NCI-H2081 (cell line): ENCODE measurements around the gene TRIM54.
"Not testable (repeated sequence)": the region's sequence is repeated elsewhere in the genome, so short reads cannot be mapped to it uniquely, and the experiment has no call there.

Experiments
- DNase-seq, 2 experiments: peaks; one replicate each; lab custom pipeline; 2025; lab: John Stamatoyannopoulos, UW

TRIM54 gene

DNA sequence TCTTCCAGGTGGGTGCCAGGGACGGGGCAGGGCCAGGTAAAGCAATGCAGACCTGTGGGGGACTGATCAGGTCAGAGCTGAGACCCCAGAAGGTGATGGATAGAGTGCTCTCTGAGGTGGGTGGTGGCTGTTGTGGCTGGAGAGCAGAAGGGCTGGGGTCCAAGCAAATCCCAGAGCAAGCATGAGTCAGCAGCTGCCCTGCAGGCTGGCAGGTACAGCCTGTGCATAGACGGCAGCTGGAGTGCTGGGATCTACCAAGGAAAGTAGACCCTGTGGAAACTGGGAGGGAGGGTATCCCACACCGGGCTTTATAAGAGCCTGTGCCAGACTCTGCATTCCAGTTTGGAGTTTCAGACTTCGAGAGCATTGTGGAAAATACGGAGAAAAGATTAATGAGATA is 663 bp downstream of the TRIM54 start:
- DNase-seq: no peak

- no peak for DNase-seq
Measured at GRCh38 chr2:27284996-27285395, 2.8 kb downstream of the TRIM54 start.

- DNase-seq: no peak
Measured at GRCh38 chr2:27285481-27285880, 3.3 kb downstream of the TRIM54 start.

DNA sequence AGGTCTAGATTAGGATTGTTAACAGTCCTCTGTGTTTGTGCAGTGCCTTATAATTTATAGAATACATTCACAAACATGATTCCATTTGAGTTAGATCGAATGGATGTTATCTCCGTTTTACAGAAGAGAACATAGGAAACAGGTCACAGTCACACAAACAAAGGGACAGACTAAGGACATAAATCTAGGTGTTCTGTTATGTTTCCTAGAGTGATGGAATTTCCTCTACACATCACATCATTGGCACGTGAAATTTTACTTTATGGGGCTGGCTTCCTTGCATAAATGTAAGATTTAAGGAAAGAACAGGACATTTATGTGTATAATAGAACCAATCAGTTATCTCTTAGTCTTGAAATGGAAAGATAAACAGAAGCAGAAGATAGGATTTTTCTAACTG is 6.4 kb downstream of the TRIM54 start:
- no peak for DNase-seq

- no peak for DNase-seq
Measured at GRCh38 chr2:27290549-27290948, 8.3 kb downstream of the TRIM54 start.

DNA sequence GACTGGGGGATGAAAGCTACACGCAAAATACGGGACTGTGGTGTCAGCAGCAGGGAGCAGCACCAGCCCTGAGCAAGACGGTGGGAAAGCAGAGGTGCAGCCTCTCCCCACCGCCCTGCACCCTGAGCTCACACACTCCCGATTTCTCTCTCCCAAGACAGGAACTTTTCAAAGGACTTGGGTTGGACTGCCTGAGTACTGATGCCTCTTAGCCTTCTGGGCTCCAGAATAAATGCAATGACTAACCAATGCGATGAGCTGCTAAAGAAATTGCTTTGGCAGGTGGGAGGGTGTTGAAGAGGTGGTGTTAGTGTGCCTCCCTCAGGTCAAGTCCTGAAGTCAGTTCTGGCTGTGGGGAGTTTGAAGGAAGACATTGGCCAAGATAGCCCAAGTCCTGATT is 9.6 kb downstream of the TRIM54 start:
- DNase-seq: no peak

GRCh38 chr2:27294928-27295327 is 12.7 kb downstream of the TRIM54 start:
- no peak for DNase-seq

- DNase-seq: no peak
Measured at GRCh38 chr2:27296481-27296880, 14.3 kb downstream of the TRIM54 start.

DNA sequence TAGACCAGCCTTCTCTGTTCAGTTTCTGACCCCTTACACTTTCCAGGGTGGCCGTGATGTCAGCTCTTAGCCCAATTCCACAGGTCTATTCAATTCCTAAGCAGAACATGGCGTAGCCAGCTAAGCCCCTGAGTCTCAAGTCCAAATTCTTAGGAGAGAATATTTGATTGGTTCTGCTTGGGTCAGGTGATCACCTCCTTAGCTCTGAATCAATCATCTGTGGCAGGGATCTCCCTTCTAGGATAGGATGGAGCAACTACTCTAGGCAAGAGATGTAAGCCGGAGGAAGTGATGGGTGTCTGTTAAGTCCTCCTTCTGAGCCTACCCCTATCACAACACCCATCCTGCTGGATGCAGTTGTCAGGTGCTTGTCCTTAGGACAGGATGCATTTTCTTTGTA is 15.0 kb downstream of the TRIM54 start:
- no peak for DNase-seq

GRCh38 chr2:27298391-27299080 is 16.3 kb downstream of the TRIM54 start:
- no peak for DNase-seq

DNA sequence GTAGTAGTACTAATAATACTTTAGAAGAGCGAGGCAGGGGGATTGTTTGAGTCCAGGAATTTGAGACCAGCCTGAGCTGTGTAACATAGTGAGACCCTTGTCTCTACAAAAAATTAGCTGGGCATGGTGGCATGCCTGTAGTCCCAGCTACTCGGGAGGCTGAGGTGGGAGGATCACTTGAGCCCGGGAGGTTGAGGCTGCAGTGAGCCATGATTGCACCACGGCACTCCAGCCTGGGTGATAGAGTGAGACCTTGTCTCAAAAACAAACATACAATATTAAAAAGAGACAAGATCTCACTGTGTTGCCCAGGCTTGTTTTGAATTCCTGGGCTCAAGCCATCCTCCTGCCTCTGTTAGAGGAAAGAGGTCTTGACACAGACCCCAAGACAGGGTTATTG is 18.4 kb downstream of the TRIM54 start:
- DNase-seq: not testable (repeated sequence)

GRCh38 chr2:27303093-27304025 is 21.1 kb downstream of the TRIM54 start:
- peak; percentile 77 to 85 for DNase-seq

- no peak for DNase-seq
Measured at GRCh38 chr2:27304488-27305240, 22.4 kb downstream of the TRIM54 start.

- DNase-seq: no peak
Measured at GRCh38 chr2:27305516-27305915, 23.3 kb downstream of the TRIM54 start.

DNA sequence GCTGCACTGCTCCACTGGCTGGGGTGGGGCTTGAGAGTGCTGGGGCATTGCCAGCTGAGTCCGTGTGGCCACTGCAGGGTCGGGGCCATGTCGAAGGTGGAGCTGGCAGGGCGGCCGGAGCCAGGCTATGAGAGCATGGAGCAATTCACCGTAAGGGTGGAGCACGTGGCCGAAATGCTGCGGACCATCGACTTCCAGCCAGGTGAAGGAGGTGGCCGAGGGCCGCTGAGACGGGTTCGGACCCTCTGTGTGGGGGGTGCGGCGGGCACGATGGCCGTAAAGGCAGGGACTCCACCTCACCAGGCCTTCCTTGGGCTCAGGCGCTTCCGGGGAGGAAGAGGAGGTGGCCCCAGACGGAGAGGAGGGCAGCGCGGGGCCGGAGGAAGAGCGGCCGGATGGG is 23.9 kb downstream of the TRIM54 start:
- DNase-seq: no peak

- no peak for DNase-seq
Measured at GRCh38 chr2:27306573-27307286, 24.5 kb downstream of the TRIM54 start.

GRCh38 chr2:27307287-27307544 is 25.0 kb downstream of the TRIM54 start:
- DNase-seq: no peak

GRCh38 chr2:27307545-27308358 is 25.5 kb downstream of the TRIM54 start:
- DNase-seq: no peak

- no peak for DNase-seq
Measured at GRCh38 chr2:27308359-27308881, 26.2 kb downstream of the TRIM54 start, which contains the start of gene UCN. TSS of gene UCN (minus strand) at chr2:27308445. CDS start at chr2:27307895, 550 bp downstream.

- DNase-seq: no peak
Measured at GRCh38 chr2:27309651-27310050, 27.4 kb downstream of the TRIM54 start.

- no peak for DNase-seq
Measured at GRCh38 chr2:27312152-27312551, 29.9 kb downstream of the TRIM54 start.
